ENCODE measurements around the gene TUT7.

DNA sequence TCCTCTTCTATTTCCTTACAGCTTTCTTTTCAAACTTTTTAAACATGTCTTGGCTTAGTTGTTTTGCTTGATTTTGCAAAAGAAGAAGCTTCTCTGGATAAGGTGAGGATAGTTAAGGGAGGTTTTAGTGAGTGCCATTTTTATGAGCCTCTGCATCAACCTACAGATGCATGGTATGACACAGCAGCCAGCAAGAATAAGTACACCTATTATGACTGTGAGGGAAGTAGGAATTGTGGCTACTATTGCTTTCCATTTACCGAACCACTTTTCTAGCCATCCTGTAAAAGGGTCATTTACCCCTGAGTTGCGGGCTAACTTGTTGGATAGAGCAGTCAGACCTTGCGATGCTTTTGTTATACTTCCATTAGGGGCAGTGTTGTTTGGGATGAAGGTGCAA, 7.0 kb upstream of the TUT7 start:
- TF ChIP-seq EZH2 (IDR thresholded peaks at IDR 0.05; ENCODE audit: insufficient read depth, poor library complexity, severe bottlenecking) = no peak
- no peak for TF ChIP-seq EZH2phosphoT487 (IDR thresholded peaks at IDR 0.05; ENCODE audit: insufficient read depth, low read depth)
